Natural killer cell (primary cell): ENCODE measurements around the gene B3GAT3. TPM values are rescaled to one million over a fixed set of nuclear protein-coding genes. Genes with fewer than 3 reads are reported as not detected.
"Not testable (repeated sequence)": the region's sequence is repeated elsewhere in the genome, so short reads cannot be mapped to it uniquely, and the experiment has no call there.

Experiments used
- ATAC-seq, 3 donors: fragments of 150-1000 bp in 2 of 3; fragments of 200-7000 bp in 1 of 3; cut with Tn5 transposase; 1 replicate in 1 of 3; 2 replicates in 2 of 3; pipeline ENCODE4 v1.10.0; 2021; ENCODE audit warnings: mild to moderate bottlenecking in 2 of 3, moderate library complexity in 2 of 3
- DNase-seq, 2 donors: peaks; one replicate each; pipeline versions ENCODE4 v3.0.0 to v3.0.0-alpha.2; 2013 to 2021; ENCODE audit warnings: mixed read lengths in 1 of 2
- H3K27ac ChIP-seq: one replicate; pipeline ENCODE4 v1.5.1; 2013; ENCODE audit warnings: mild to moderate bottlenecking, low read length
- H3K27me3 ChIP-seq: one replicate; pipeline ENCODE4 v1.6.1; 2013; ENCODE audit warnings: low read length; ENCODE audit not compliant: control insufficient read depth, insufficient read depth
- H3K36me3 ChIP-seq: one replicate; pipeline ENCODE4 v1.6.1; 2013; ENCODE audit warnings: low read length; ENCODE audit not compliant: control insufficient read depth, insufficient read depth
- H3K4me1 ChIP-seq: one replicate; pipeline ENCODE4 v1.6.1; 2013; ENCODE audit warnings: low read length; ENCODE audit not compliant: control insufficient read depth, insufficient read depth
- H3K4me3 ChIP-seq: one replicate; pipeline ENCODE4 v1.5.1; 2013; ENCODE audit warnings: low read length
- H3K9me3 ChIP-seq: one replicate; pipeline ENCODE4 v1.6.1; 2013; ENCODE audit warnings: low read length; ENCODE audit not compliant: control insufficient read depth, insufficient read depth
- H3K27ac Mint-ChIP-seq, 2 donors: one replicate each; pipeline ENCODE4 v1.8.0; 2022; ENCODE audit warnings: mild to moderate bottlenecking in 2 of 2, mixed read lengths in 2 of 2, moderate library complexity in 1 of 2
- H3K27me3 Mint-ChIP-seq, 2 donors: one replicate each; pipeline ENCODE4 v1.8.0; 2022; ENCODE audit warnings: low read depth in 2 of 2, mixed read lengths in 2 of 2
- H3K36me3 Mint-ChIP-seq: one replicate; pipeline ENCODE4 v1.8.0; 2022; ENCODE audit warnings: mixed read lengths
- H3K4me1 Mint-ChIP-seq, 2 donors: one replicate each; pipeline ENCODE4 v1.8.0; 2022; ENCODE audit warnings: mixed read lengths in 2 of 2
- H3K4me3 Mint-ChIP-seq: one replicate; pipeline ENCODE4 v1.8.0; 2022; ENCODE audit warnings: mild to moderate bottlenecking, moderate library complexity, mixed read lengths
- H3K9me3 Mint-ChIP-seq, 2 donors: one replicate each; pipeline ENCODE4 v1.8.0; 2022; ENCODE audit warnings: mixed read lengths in 2 of 2
- WGBS: methylation state at CpG from one replicate; pipeline ENCODE4 v1.1.7; 2013; ENCODE audit warnings: missing lambda C conversion rate; ENCODE audit not compliant: insufficient coverage; 5-methylcytosine and 5-hydroxymethylcytosine counted together
- intact Hi-C: fragments of 100-400 bp; cut with micrococcal nuclease; formaldehyde crosslinking; loops from one replicate; pipeline ENCODE4 v1.14.2; 2022
- total RNA-seq, 4 donors: library from RNA; stranded (reverse); fragments of 120-200 nt in 1 of 4; gene quantifications; one replicate each; pipeline versions ENCODE4 v1.2.3 to v1.2.4, GENCODE V29; 2013 to 2022
- TF ChIP-seq, protein P1 (sequence below): fragments of 200-600 bp; IDR thresholded peaks from one replicate; pipeline ENCODE4 v1.8.0; 2022; ENCODE audit warnings: antibody characterized with exemption

Gene B3GAT3
- total RNA-seq, 3 donors from 2014 or later (not counting 1 experiment from before 2014, with no cell fraction given): 64.9 to 80.3 (median 77.9) TPM

DNA sequence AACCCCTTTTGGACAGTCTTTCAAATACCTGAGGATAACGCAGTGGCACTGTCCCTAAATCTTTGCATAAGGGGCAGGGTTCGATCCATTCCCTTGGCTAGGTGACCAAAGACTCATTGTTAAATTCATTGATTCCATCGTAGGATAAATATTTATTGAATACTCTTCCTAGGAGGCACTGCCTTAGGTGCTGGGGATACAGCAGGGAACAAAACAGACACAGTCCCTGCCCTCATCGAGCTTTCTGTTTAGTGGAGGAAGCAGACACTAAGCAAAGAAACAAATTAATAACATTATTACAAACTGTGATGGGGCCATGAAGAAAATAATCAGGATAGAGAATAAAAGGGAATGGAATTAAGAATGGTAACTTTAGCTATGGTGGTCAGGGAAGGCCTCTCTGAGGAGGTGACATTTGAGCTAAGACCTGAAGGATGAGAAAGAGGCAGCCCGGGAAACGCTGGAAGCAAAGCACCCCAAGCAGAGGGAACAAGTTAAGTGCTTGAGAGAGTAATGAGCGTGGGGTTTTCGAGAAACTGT, 689 bp downstream of the B3GAT3 start:
- WGBS: 39% methylated on average over 7 of the region's 8 CpGs

DNA sequence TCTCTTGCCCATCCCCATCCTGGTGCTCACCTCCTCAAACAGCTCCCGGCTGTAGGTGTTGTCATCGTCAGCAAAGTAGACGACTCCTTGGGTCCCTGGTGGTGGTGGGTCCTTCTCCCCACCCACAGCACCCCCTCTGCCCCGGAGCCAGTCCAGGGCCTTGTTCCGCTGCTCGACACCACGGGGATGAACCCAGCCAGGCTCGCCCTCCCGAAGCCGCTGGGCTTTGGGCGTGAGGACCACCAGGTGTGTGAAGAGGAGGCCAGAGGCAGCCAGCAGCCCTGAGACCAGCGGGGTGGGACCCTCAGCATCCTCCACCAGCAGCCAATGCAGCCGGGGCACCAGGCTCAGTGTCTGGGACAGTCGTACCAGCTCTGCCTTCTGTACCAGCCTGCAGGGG, 4.8 kb downstream of the B3GAT3 start:
- H3K4me3 ChIP-seq, H3K27ac ChIP-seq, DNase-seq, H3K27me3 Mint-ChIP-seq, H3K36me3 Mint-ChIP-seq, H3K9me3 ChIP-seq, H3K4me3 Mint-ChIP-seq, intact Hi-C loops, H3K9me3 Mint-ChIP-seq, H3K27me3 ChIP-seq, ATAC-seq, H3K27ac Mint-ChIP-seq: not testable (repeated sequence)
- peaks cover 19% of the 10 kb centered on the region for H3K36me3 ChIP-seq
- peaks cover 13 to 31% of the 10 kb centered on the region in 2 donors for H3K4me1 Mint-ChIP-seq
- WGBS: 96% methylated on average over 14 of the region's 14 CpGs
- H3K4me1 ChIP-seq: peaks cover 23% of the 10 kb centered on the region

More for the DNA sequence above, 689 bp downstream of the B3GAT3 start:
- Mint-ChIP-seq H3K4me3 (peak overlapping the region; percentile 93), H3K9me3 (no peaks in the 10 kb centered on the region), H3K27ac (peak overlapping the region; percentile 94 to 98), H3K36me3 (no peaks in the 10 kb centered on the region), H3K4me1 (peaks cover 17 to 21% of the 10 kb centered on the region in 2 donors), H3K27me3 (no peaks in the 10 kb centered on the region)
- peaks cover 20% of the 10 kb centered on the region for H3K36me3 ChIP-seq
- DNase-seq (no peak), ATAC-seq (no peak)
- peak overlapping the region; percentile 97 for H3K27ac ChIP-seq
- peaks cover 20% of the 10 kb centered on the region for H3K4me1 ChIP-seq
- no peaks in the 10 kb centered on the region for H3K27me3 ChIP-seq
- H3K9me3 ChIP-seq: no peaks in the 10 kb centered on the region
- H3K4me3 ChIP-seq: peak overlapping the region; percentile 77
- TF ChIP-seq, protein P1, sequence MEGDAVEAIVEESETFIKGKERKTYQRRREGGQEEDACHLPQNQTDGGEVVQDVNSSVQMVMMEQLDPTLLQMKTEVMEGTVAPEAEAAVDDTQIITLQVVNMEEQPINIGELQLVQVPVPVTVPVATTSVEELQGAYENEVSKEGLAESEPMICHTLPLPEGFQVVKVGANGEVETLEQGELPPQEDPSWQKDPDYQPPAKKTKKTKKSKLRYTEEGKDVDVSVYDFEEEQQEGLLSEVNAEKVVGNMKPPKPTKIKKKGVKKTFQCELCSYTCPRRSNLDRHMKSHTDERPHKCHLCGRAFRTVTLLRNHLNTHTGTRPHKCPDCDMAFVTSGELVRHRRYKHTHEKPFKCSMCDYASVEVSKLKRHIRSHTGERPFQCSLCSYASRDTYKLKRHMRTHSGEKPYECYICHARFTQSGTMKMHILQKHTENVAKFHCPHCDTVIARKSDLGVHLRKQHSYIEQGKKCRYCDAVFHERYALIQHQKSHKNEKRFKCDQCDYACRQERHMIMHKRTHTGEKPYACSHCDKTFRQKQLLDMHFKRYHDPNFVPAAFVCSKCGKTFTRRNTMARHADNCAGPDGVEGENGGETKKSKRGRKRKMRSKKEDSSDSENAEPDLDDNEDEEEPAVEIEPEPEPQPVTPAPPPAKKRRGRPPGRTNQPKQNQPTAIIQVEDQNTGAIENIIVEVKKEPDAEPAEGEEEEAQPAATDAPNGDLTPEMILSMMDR: no peak
- intact Hi-C loops: loop anchor here (1.0 kb wide), 1 partner anchor 8 kb away; the partner anchor contains the start of gene ROM1

DNA sequence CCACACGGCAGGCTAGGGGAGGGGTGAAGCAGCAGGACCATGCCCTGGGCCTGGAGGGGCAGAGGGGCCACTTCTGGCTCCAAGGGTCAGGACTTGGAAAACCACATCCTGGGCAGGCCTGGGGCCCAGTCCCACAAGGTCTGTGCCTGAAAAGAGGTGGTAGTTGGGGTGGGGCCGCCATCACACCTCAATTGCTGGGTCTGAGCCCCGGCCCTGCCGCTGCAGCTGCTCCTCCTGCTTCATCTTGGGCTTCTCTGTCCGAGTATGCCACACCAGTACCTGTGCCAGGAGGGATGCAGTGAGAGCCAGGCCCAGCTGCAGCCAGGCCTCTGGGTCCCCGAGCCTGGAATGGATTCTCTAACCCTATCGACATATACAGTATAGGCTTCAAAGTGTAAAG, 6.3 kb downstream of the B3GAT3 start:
- Mint-ChIP-seq H3K36me3 (no peaks in the 10 kb centered on the region), H3K9me3 (no peaks in the 10 kb centered on the region), H3K4me3 (no peak overlapping the region), H3K4me1 (peaks cover 11 to 33% of the 10 kb centered on the region in 2 donors), H3K27ac (no peak overlapping the region), H3K27me3 (no peaks in the 10 kb centered on the region)
- DNase-seq: no peak
- Histone ChIP-seq H3K27me3 (no peaks in the 10 kb centered on the region), H3K27ac (no peak overlapping the region), H3K9me3 (no peaks in the 10 kb centered on the region), H3K4me3 (no peak overlapping the region), H3K4me1 (peaks cover 28% of the 10 kb centered on the region), H3K36me3 (peaks cover 26% of the 10 kb centered on the region)
- TF ChIP-seq, protein P1: no peak
- ATAC-seq: no peak
- intact Hi-C loops: no loop called here
- 77% methylated on average over 7 of the region's 7 CpGs for WGBS

DNA sequence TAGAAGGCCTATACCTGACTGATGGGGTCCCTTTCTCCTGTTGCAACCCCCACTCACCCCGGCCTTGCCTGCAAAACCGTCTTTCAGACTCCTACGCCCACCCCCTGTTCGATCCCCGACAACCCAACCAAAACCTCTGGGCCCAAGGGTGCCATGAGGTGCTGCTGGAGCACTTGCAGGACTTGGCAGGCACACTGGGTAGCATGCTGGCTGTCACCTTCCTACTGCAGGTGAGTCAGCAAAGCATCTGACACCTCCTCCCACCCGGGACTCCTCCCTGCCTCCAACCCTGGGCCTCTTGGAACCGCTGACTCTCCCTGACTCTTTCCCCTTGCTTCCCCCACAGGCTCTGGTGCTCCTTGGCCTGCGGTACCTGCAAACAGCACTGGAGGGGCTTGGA, 7.5 kb downstream of the B3GAT3 start:
- Mint-ChIP-seq H3K9me3 (no peaks in the 10 kb centered on the region), H3K4me3 (peak overlapping the region; percentile 37), H3K36me3 (no peaks in the 10 kb centered on the region), H3K27ac (peak overlapping the region; percentile 74 to 98), H3K27me3 (no peaks in the 10 kb centered on the region), H3K4me1 (peaks cover 18 to 41% of the 10 kb centered on the region in 2 donors)
- WGBS: 82% methylated on average over 8 of the region's 8 CpGs
- Histone ChIP-seq H3K9me3 (no peaks in the 10 kb centered on the region), H3K4me3 (no peak overlapping the region), H3K4me1 (peaks cover 27% of the 10 kb centered on the region), H3K27ac (no peak overlapping the region), H3K27me3 (no peaks in the 10 kb centered on the region), H3K36me3 (peaks cover 30% of the 10 kb centered on the region)
- DNase-seq: no peak
- TF ChIP-seq, protein P1: no peak
- intact Hi-C loops: loop anchor here (5.0 kb wide), 1 partner anchor 93 kb away; the partner anchor contains the start of genes BSCL2 and GNG3
- ATAC-seq: no peak
